Activated CD4-positive, CD25-positive, alpha-beta regulatory T cell treated with anti-CD3 and anti-CD28 coated beads, Interleukin-2, amount 50 U/mL, for 24 hours (primary cell): ENCODE data around the gene LHFPL2.

Experiments used
- ATAC-seq, 2 donors: fragments of 150-1000 bp; cut with Tn5 transposase; one replicate each; pipeline ENCODE4 v1.10.0; 2021; ENCODE audit warnings: mild to moderate bottlenecking in 1 of 2, moderate library complexity in 1 of 2

Gene LHFPL2

GRCh38 chr5:78565395-78565794 is 83.2 kb downstream of the LHFPL2 start:
- no peak for ATAC-seq

- ATAC-seq, result no peak
Measured at GRCh38 chr5:78563621-78564020, 85.0 kb downstream of the LHFPL2 start.

- no peak for ATAC-seq
Measured at GRCh38 chr5:78562714-78563330, 85.8 kb downstream of the LHFPL2 start.

- no peak for ATAC-seq
Measured at GRCh38 chr5:78562001-78562400, 86.6 kb downstream of the LHFPL2 start.

- no peak for ATAC-seq
Measured at GRCh38 chr5:78561261-78561660, 87.3 kb downstream of the LHFPL2 start.

- ATAC-seq, result no peak
Measured at GRCh38 chr5:78560000-78560855, 88.3 kb downstream of the LHFPL2 start.

GRCh38 chr5:78557601-78558000 is 91.0 kb downstream of the LHFPL2 start:
- ATAC-seq, result no peak

GRCh38 chr5:78555870-78556269 is 92.7 kb downstream of the LHFPL2 start:
- ATAC-seq, result no peak

- ATAC-seq, result no peak
Measured at GRCh38 chr5:78554670-78555069, 93.9 kb downstream of the LHFPL2 start.

GRCh38 chr5:78553580-78554353 is 94.8 kb downstream of the LHFPL2 start:
- no peak for ATAC-seq

GRCh38 chr5:78552729-78553342 is 95.7 kb downstream of the LHFPL2 start:
- no peak for ATAC-seq

GRCh38 chr5:78550891-78551290 is 97.7 kb downstream of the LHFPL2 start:
- no peak for ATAC-seq

GRCh38 chr5:78549043-78549442 is 99.5 kb downstream of the LHFPL2 start:
- ATAC-seq, result peak; percentile 28 to 45

GRCh38 chr5:78547731-78548615 is 100.6 kb downstream of the LHFPL2 start:
- ATAC-seq, result no peak

GRCh38 chr5:78547183-78547582 is 101.4 kb downstream of the LHFPL2 start:
- no peak for ATAC-seq

- ATAC-seq, result no peak
Measured at GRCh38 chr5:78546276-78546996, 102.1 kb downstream of the LHFPL2 start.

GRCh38 chr5:78545406-78545805 is 103.2 kb downstream of the LHFPL2 start:
- no peak for ATAC-seq

GRCh38 chr5:78544561-78545201 is 103.9 kb downstream of the LHFPL2 start:
- ATAC-seq, result no peak

- ATAC-seq, result no peak
Measured at GRCh38 chr5:78543916-78544315, 104.7 kb downstream of the LHFPL2 start.

GRCh38 chr5:78543292-78543691 is 105.3 kb downstream of the LHFPL2 start:
- ATAC-seq, result no peak
